Lower lobe of right lung (tissue), 2 donors: ENCODE results near the gene RHBDL3. TPM values are rescaled to one million over a fixed set of nuclear protein-coding genes. Genes with fewer than 3 reads are reported as not detected.

ENCODE experiments used
- ATAC-seq, 2 donors: fragments of 200-7000 bp; cut with Tn5 transposase; one replicate each; pipeline ENCODE4 v1.9.1; 2020 to 2022; ENCODE audit warnings: mild to moderate bottlenecking in 2 of 2, moderate library complexity in 2 of 2
- DNase-seq: peaks from one replicate; pipeline ENCODE4 v3.0.0-alpha.2; 2020
- H3K27ac ChIP-seq: fragments of 200-600 bp; one replicate; pipeline ENCODE4 v1.8.0; 2022
- H3K27me3 ChIP-seq: fragments of 200-600 bp; one replicate; pipeline ENCODE4 v1.8.0; 2022; ENCODE audit warnings: low read depth
- H3K36me3 ChIP-seq: fragments of 200-600 bp; one replicate; pipeline ENCODE4 v1.8.0; 2022; ENCODE audit warnings: mild to moderate bottlenecking
- H3K4me1 ChIP-seq: fragments of 200-600 bp; one replicate; pipeline ENCODE4 v1.8.0; 2022
- H3K4me3 ChIP-seq: fragments of 200-600 bp; one replicate; pipeline ENCODE4 v1.8.0; 2022; ENCODE audit warnings: mild to moderate bottlenecking
- H3K9me3 ChIP-seq: fragments of 200-600 bp; one replicate; pipeline ENCODE4 v1.8.0; 2022
- CTCF ChIP-seq: fragments of 200-600 bp; IDR thresholded peaks from one replicate; pipeline ENCODE4 v1.8.0; 2022; ENCODE audit warnings: antibody characterized with exemption, mild to moderate bottlenecking
- intact Hi-C: fragments of 100-400 bp; cut with DNase I; formaldehyde crosslinking; loops from one replicate; pipeline ENCODE4 v1.11.0; 2022
- total RNA-seq: library from RNA; stranded (reverse); fragmentation: NEBNext Ultra II Directional; extraction: Animal tissue kit (Norgen Biotek cat#: 25700); gene quantifications from one replicate; pipeline ENCODE4 v1.2.1, GENCODE V29; 2021
- donor health status: DM: no; HTN: yes; CAD: no; lungs with severe emphysema.

RHBDL3 gene
- total RNA-seq, 1 donor from 2014 or later, result 0.18 TPM

- DNase-seq, result no peak
- no peak for ATAC-seq
- H3K27me3 ChIP-seq, result no peaks in the 10 kb centered on the region
- no peak overlapping the region for H3K4me3 ChIP-seq
- no peak for TF ChIP-seq CTCF
- H3K9me3 ChIP-seq, result no peaks in the 10 kb centered on the region
- no peak overlapping the region for H3K27ac ChIP-seq
- H3K4me1 ChIP-seq, result no peaks in the 10 kb centered on the region
- intact Hi-C loops, result no loop called here
- H3K36me3 ChIP-seq, result no peaks in the 10 kb centered on the region
Observed at GRCh38 chr17:32299580-32300164, 34.0 kb downstream of the RHBDL3 start.

- no peaks in the 10 kb centered on the region for H3K36me3 ChIP-seq
- intact Hi-C loops, result no loop called here
- TF ChIP-seq CTCF, result no peak
- no peaks in the 10 kb centered on the region for H3K9me3 ChIP-seq
- H3K4me1 ChIP-seq, result no peaks in the 10 kb centered on the region
- no peak overlapping the region for H3K27ac ChIP-seq
- H3K4me3 ChIP-seq, result no peak overlapping the region
- ATAC-seq (no peak), DNase-seq (no peak)
- no peaks in the 10 kb centered on the region for H3K27me3 ChIP-seq
Observed at GRCh38 chr17:32302037-32302436, 36.4 kb downstream of the RHBDL3 start.

- H3K9me3 ChIP-seq, result no peaks in the 10 kb centered on the region
- no peak for ATAC-seq
- H3K36me3 ChIP-seq, result no peaks in the 10 kb centered on the region
- no peak for DNase-seq
- no peaks in the 10 kb centered on the region for H3K27me3 ChIP-seq
- intact Hi-C loops, result no loop called here
- H3K27ac ChIP-seq, result no peak overlapping the region
- H3K4me3 ChIP-seq, result no peak overlapping the region
- no peak for TF ChIP-seq CTCF
- H3K4me1 ChIP-seq, result no peaks in the 10 kb centered on the region
Observed at GRCh38 chr17:32302860-32303649, 37.4 kb downstream of the RHBDL3 start.

- intact Hi-C loops, result no loop called here
- ATAC-seq (no peak), DNase-seq (no peak)
- TF ChIP-seq CTCF, result no peak
- Histone ChIP-seq H3K27ac (no peak overlapping the region), H3K4me3 (no peak overlapping the region), H3K9me3 (no peaks in the 10 kb centered on the region), H3K27me3 (no peaks in the 10 kb centered on the region), H3K36me3 (no peaks in the 10 kb centered on the region), H3K4me1 (no peaks in the 10 kb centered on the region)
Observed at GRCh38 chr17:32303781-32304288, 38.2 kb downstream of the RHBDL3 start.

GRCh38 chr17:32305049-32305448 lies 39.4 kb downstream of the RHBDL3 start:
- H3K4me1 ChIP-seq, result no peaks in the 10 kb centered on the region
- no peak for TF ChIP-seq CTCF
- no peaks in the 10 kb centered on the region for H3K9me3 ChIP-seq
- DNase-seq (no peak), ATAC-seq (no peak)
- no peaks in the 10 kb centered on the region for H3K27me3 ChIP-seq
- no peak overlapping the region for H3K4me3 ChIP-seq
- no peaks in the 10 kb centered on the region for H3K36me3 ChIP-seq
- intact Hi-C loops, result no loop called here
- H3K27ac ChIP-seq, result no peak overlapping the region
